ENCODE data around the gene HOXB9.
A peak's percentile ranks its signal among the peaks of the same experiment; 100 is the strongest.

The HOXB9 gene

DNA sequence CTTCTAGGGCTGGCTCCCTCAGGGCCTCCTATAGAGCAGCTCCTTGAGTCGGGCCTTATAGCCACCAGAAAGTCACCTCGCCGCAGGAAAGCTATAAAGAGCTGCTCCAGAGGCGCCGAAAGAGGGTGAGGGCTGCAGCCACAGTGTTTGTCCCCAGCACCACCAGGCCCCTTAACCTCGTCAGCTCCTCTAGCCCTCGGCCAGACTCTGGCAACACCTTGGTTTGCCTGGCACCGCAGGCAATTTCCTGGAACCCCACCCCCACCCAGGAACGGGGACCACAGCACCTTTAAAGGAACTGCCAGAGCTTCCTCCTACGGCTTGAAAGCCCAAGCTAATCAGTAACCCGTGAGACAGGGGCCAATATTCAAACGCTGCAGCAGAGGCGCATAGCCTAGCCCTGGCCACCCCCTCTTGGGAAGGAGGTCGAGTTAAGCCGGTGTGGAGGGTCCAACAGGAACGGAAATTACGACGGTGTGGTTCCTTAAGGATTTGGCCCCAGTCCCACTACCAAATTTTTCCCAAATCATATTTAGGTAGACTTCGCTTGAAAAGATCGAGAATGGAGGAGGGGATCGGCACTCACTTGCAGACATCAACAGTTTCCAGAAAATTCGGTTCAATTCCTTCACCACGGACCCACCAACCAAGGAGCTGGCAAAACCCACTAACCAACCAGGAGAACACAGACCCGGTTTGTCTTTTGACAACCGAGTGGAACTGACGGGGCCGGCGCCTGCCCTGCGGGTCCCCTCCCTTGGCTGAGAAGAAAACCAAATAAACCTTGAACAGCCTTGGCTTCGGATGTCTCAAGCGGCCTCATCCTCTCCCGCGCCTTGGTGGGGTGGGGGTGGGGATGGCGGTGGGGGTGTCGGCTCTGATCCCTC, 24.4 kb downstream of the HOXB9 start:
- Histone ChIP-seq H4K20me1 (ENCODE audit: insufficient read depth) (no peaks in the 10 kb centered on the region), H3K4me1 (ENCODE audit: low read depth, poor library complexity, severe bottlenecking) (peaks cover 6% of the 10 kb centered on the region), H3K36me3 (ENCODE audit: insufficient read depth) (no peaks in the 10 kb centered on the region), H3K79me2 (ENCODE audit: insufficient read depth, low read depth) (no peaks in the 10 kb centered on the region), H2AFZ (ENCODE audit: low read depth) (peak overlapping the region; percentile 38; the same call in 1 of the 2 replicates), H3K4me2 (peak overlapping the region; percentile 40; the same call in 1 of the 2 replicates), H3K4me3 (IDR thresholded peaks at IDR 0.05; ENCODE audit: insufficient read depth, low read depth, low read length) (no peak overlapping the region), H3K27ac (no peak overlapping the region), H3K9ac (no peak overlapping the region), H3K27me3 (ENCODE audit: insufficient read depth, low read depth) (peaks cover 71% of the 10 kb centered on the region)
- TF ChIP-seq, protein P1, sequence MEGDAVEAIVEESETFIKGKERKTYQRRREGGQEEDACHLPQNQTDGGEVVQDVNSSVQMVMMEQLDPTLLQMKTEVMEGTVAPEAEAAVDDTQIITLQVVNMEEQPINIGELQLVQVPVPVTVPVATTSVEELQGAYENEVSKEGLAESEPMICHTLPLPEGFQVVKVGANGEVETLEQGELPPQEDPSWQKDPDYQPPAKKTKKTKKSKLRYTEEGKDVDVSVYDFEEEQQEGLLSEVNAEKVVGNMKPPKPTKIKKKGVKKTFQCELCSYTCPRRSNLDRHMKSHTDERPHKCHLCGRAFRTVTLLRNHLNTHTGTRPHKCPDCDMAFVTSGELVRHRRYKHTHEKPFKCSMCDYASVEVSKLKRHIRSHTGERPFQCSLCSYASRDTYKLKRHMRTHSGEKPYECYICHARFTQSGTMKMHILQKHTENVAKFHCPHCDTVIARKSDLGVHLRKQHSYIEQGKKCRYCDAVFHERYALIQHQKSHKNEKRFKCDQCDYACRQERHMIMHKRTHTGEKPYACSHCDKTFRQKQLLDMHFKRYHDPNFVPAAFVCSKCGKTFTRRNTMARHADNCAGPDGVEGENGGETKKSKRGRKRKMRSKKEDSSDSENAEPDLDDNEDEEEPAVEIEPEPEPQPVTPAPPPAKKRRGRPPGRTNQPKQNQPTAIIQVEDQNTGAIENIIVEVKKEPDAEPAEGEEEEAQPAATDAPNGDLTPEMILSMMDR (conservative IDR thresholded peaks at IDR 0.05; ENCODE audit: low read depth, low read length), result no peak

DNA sequence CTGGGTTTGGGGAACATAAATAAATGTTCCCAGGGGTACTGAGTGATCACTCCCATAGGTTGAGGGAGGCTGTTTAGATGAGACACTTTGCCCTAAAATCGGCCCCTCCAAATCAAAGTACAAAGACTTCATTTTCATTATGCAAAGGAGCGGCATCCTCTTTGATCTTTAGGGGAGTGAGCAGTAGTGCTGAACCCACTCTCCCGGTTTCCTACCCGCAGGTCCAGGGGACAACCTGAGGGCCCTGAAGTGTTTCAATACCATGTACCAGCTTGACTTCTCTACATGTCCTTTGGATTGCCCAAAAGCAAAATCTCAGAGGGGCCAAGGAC, 25.0 kb downstream of the HOXB9 start:
- Histone ChIP-seq H3K4me3 (IDR thresholded peaks at IDR 0.05; ENCODE audit: insufficient read depth, low read depth, low read length) (no peak overlapping the region), H4K20me1 (ENCODE audit: insufficient read depth) (no peaks in the 10 kb centered on the region), H3K4me2 (no peak overlapping the region), H3K79me2 (ENCODE audit: insufficient read depth, low read depth) (no peaks in the 10 kb centered on the region), H3K36me3 (ENCODE audit: insufficient read depth) (no peaks in the 10 kb centered on the region), H3K9ac (no peak overlapping the region), H3K27ac (no peak overlapping the region), H3K4me1 (ENCODE audit: low read depth, poor library complexity, severe bottlenecking) (peaks cover 6% of the 10 kb centered on the region), H2AFZ (ENCODE audit: low read depth) (no peak overlapping the region), H3K27me3 (ENCODE audit: insufficient read depth, low read depth) (peaks cover 71% of the 10 kb centered on the region)
- TF ChIP-seq, protein P1 (conservative IDR thresholded peaks at IDR 0.05; ENCODE audit: low read depth, low read length), result no peak

DNA sequence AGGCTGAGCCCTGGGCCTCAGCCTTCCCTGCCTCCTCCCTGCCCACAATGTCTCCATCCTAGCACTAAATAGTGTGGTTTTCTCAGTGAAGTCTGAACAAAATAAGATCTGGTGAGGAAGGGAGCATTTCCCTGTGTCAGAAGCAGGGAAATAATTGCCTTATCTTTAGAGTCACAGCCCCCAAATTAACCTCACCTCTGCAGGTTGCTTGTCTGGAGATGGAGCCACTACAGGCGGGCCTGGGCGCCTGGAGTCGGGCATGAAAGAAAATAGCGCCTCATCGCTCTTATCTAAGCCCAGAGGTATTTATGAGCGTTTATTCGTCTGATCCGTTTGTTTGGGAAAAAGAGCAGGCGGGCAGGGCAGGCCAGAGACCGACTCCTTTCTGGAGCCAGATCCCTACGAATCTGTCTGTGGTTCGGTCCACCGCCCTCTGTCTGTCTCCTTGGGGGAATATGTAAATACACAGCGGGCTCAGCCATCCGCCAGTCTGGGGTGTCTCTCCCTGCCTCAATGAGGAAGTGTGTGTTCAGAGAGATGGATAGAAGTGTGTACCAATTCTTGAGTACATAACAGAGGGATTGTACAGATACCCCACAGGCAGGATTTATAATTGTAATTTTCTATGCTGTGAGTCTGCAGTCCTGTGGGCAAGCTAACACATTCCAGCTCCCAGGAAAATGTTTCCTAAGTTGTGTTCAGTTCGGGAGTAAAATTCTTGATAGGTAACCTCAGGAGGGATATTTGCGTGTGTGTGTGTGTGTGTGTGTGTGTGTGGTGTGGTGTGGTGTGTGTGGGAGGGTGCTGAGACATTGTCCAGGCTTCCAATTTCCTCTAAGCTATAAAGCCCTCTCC, 25.7 kb downstream of the HOXB9 start:
- Histone ChIP-seq H3K9ac (no peak overlapping the region), H3K4me3 (IDR thresholded peaks at IDR 0.05; ENCODE audit: insufficient read depth, low read depth, low read length) (no peak overlapping the region), H2AFZ (ENCODE audit: low read depth) (no peak overlapping the region), H3K36me3 (ENCODE audit: insufficient read depth) (no peaks in the 10 kb centered on the region), H4K20me1 (ENCODE audit: insufficient read depth) (no peaks in the 10 kb centered on the region), H3K4me1 (ENCODE audit: low read depth, poor library complexity, severe bottlenecking) (peaks cover 6% of the 10 kb centered on the region), H3K27me3 (ENCODE audit: insufficient read depth, low read depth) (peaks cover 71% of the 10 kb centered on the region), H3K79me2 (ENCODE audit: insufficient read depth, low read depth) (no peaks in the 10 kb centered on the region), H3K27ac (no peak overlapping the region), H3K4me2 (no peak overlapping the region)
- TF ChIP-seq, protein P1 (conservative IDR thresholded peaks at IDR 0.05; ENCODE audit: low read depth, low read length), result no peak

DNA sequence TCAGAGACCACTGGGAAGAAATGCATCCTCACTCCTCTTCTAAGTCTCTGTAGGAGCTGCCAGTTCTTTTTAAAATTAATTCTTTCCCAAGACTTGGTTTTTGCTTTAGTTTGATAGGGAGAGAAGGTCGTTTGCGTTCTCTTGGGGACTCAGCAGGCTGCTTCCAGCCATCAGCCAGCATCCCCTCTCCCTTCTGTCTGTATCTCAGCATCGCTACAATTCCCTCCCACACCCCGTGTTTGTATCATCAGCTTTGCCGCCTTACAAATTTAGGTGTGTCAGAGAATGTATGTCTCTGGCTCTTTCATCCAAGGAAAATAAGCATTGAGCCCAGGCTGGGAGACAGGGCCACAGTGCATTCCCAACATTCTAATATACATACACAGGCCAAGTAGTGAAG, 26.8 kb downstream of the HOXB9 start:
- no peak overlapping the region for H3K9ac ChIP-seq
- TF ChIP-seq, protein P1 (conservative IDR thresholded peaks at IDR 0.05; ENCODE audit: low read depth, low read length), result no peak
- no peak overlapping the region for H2AFZ ChIP-seq (ENCODE audit: low read depth)
- peaks cover 7% of the 10 kb centered on the region for H3K4me1 ChIP-seq (ENCODE audit: low read depth, poor library complexity, severe bottlenecking)
- H3K4me3 ChIP-seq (IDR thresholded peaks at IDR 0.05; ENCODE audit: insufficient read depth, low read depth, low read length), result no peak overlapping the region
- H3K27me3 ChIP-seq (ENCODE audit: insufficient read depth, low read depth), result peaks cover 64% of the 10 kb centered on the region
- no peaks in the 10 kb centered on the region for H4K20me1 ChIP-seq (ENCODE audit: insufficient read depth)
- H3K36me3 ChIP-seq (ENCODE audit: insufficient read depth), result no peaks in the 10 kb centered on the region
- H3K79me2 ChIP-seq (ENCODE audit: insufficient read depth, low read depth), result no peaks in the 10 kb centered on the region
- H3K27ac ChIP-seq, result no peak overlapping the region
- H3K4me2 ChIP-seq, result no peak overlapping the region
